Breast epithelium (tissue), 4 donors: Measurements from ENCODE around the gene SYT11. TPM values are rescaled to one million over a fixed set of nuclear protein-coding genes. Genes with fewer than 3 reads are reported as not detected.

Source experiments
- DNase-seq, 2 donors: peaks; one replicate each; pipeline ENCODE4 v3.0.0-alpha.2; 2019; ENCODE audit warnings: low spot score in 2 of 2
- H3K27ac ChIP-seq, 2 donors: fragments of 200-600 bp; sonication (generic) in 1 of 2; one replicate each; pipeline ENCODE4 v1.5.1; 2016 to 2019; ENCODE audit warnings: mild to moderate bottlenecking in 1 of 2
- H3K27me3 ChIP-seq, 2 donors: fragments of 200-600 bp; sonication (generic) in 1 of 2; one replicate each; pipeline versions ENCODE4 v1.5.1 to v1.6.0; 2017 to 2019; ENCODE audit warnings: control low read depth in 1 of 2, mild to moderate bottlenecking in 1 of 2
- H3K36me3 ChIP-seq: fragments of 200-600 bp; one replicate; pipeline ENCODE4 v1.5.1; 2019
- H3K4me1 ChIP-seq, 2 donors: fragments of 200-600 bp; sonication (generic); one replicate each; pipeline ENCODE4 v1.5.1; 2016 to 2019; ENCODE audit warnings: control low read depth in 1 of 2
- H3K4me3 ChIP-seq, 3 donors: fragments of 200-600 bp; sonication (generic); 1 replicate in 2 of 3; 2 replicates in 1 of 3; pipeline ENCODE4 v1.5.1; 2016 to 2019; ENCODE audit warnings: mild to moderate bottlenecking in 3 of 3, moderate library complexity in 2 of 3
- H3K9me3 ChIP-seq, 2 donors: fragments of 200-600 bp; sonication (generic) in 1 of 2; one replicate each; pipeline ENCODE4 v1.5.1; 2016 to 2019; ENCODE audit warnings: control low read depth in 1 of 2
- POLR2A ChIP-seq: fragments of 450-650 bp; IDR thresholded peaks from one replicate; pipeline ENCODE4 v1.6.1; 2016; ENCODE audit warnings: antibody characterized with exemption, mild to moderate bottlenecking, moderate library complexity
- POLR2AphosphoS5 ChIP-seq, 3 donors: sonication (generic); formaldehyde crosslinking; IDR thresholded peaks; one replicate each; pipeline ENCODE4 v1.6.1; 2017; ENCODE audit warnings: antibody characterized with exemption in 3 of 3
- intact Hi-C: fragments of 100-400 bp; cut with DNase I; formaldehyde crosslinking; loops from one replicate; pipeline ENCODE4 v1.15.1; 2023; ENCODE audit warnings: low total_unique reads
- total RNA-seq, 3 donors: library from RNA; depleted of rRNA; stranded (reverse); fragments of >200 nt; gene quantifications; one replicate each; pipeline ENCODE4 v1.1.0, GENCODE V29; 2016
- TF ChIP-seq, protein P1 (sequence below), 3 donors: fragments of 450-650 bp; IDR thresholded peaks; one replicate each; pipeline ENCODE4 v1.5.1; 2016 to 2017; ENCODE audit warnings: antibody characterized with exemption in 3 of 3, mild to moderate bottlenecking in 3 of 3, moderate library complexity in 3 of 3

SYT11 gene
- total RNA-seq, 3 donors from 2014 or later = 4.5 to 8.2 (median 5.0) TPM

DNA sequence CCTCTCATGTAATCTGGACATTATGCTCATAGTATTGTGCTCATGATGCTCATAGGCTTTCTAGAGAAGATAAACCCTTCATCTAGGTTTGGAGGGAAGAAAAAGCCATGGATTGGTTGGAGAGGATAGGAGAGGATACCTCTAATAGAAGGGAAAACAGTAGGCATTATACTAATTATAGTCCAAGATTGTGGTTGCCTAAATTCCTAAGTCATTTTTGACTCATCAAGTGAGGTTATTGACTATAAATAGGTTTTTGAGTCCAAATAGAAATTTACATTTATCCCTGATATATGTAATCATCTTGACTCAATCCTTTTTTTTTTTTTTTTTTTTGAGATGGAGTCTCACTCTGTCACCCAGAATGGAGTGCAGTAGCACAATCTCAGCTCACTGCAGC, 5.0 kb downstream of the SYT11 start:
- Histone ChIP-seq H3K36me3 (no peaks in the 10 kb centered on the region), H3K27me3 (no peaks in the 10 kb centered on the region), H3K27ac (no peak overlapping the region), H3K4me1 (no peaks in the 10 kb centered on the region), H3K9me3 (no peaks in the 10 kb centered on the region), H3K4me3 (no peak overlapping the region)
- DNase-seq = no peak
- intact Hi-C loops = no loop called here
- TF ChIP-seq, protein P1, sequence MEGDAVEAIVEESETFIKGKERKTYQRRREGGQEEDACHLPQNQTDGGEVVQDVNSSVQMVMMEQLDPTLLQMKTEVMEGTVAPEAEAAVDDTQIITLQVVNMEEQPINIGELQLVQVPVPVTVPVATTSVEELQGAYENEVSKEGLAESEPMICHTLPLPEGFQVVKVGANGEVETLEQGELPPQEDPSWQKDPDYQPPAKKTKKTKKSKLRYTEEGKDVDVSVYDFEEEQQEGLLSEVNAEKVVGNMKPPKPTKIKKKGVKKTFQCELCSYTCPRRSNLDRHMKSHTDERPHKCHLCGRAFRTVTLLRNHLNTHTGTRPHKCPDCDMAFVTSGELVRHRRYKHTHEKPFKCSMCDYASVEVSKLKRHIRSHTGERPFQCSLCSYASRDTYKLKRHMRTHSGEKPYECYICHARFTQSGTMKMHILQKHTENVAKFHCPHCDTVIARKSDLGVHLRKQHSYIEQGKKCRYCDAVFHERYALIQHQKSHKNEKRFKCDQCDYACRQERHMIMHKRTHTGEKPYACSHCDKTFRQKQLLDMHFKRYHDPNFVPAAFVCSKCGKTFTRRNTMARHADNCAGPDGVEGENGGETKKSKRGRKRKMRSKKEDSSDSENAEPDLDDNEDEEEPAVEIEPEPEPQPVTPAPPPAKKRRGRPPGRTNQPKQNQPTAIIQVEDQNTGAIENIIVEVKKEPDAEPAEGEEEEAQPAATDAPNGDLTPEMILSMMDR (IDR thresholded peaks at IDR 0.05) = no peak
- TF ChIP-seq POLR2AphosphoS5 (IDR thresholded peaks at IDR 0.05) (no peak), POLR2A (no peak)

DNA sequence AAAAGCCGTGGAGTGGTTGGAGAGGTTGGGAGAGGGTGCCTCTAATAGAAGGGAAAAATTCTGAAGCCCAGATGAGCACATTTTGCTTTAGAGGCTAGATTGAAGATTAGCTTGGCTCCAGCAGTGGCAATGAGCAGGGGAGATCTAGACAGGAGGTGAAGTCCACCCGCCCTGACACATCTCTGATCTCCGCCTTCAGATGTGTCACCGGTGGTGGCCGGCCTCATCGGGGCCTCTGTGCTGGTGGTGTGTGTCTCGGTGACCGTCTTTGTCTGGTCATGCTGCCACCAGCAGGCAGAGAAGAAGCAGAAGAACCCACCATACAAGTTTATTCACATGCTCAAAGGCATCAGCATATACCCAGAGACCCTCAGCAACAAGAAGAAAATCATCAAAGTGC, 8.4 kb downstream of the SYT11 start:
- H3K4me3 ChIP-seq = no peak overlapping the region
- no peak overlapping the region for H3K27ac ChIP-seq
- no peak for DNase-seq
- no peaks in the 10 kb centered on the region for H3K9me3 ChIP-seq
- no peaks in the 10 kb centered on the region for H3K4me1 ChIP-seq
- H3K27me3 ChIP-seq = no peaks in the 10 kb centered on the region
- intact Hi-C loops = no loop called here
- no peaks in the 10 kb centered on the region for H3K36me3 ChIP-seq
- TF ChIP-seq, protein P1 (IDR thresholded peaks at IDR 0.05) = no peak
- TF ChIP-seq POLR2AphosphoS5 (IDR thresholded peaks at IDR 0.05) (no peak), POLR2A (no peak)

DNA sequence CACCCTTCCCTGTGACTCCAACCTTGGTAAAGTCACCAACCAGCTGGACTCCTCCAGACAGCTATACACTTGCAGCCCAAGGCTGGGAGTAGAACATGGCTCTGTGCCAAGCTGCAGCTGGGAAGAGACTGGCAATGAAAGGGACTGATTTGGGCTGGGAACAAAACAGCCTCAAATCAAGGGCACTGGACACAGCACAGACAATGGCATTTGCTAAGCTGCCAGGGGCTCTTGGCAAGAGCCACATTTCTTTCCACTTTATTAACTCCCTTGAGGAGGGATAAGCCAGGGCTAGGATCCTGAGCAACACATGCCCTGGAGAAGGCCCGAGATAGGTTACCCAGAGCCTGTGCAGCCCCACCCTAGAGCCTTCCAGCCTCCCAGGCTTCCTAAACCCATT, 12.0 kb downstream of the SYT11 start:
- Histone ChIP-seq H3K36me3 (no peaks in the 10 kb centered on the region), H3K9me3 (no peaks in the 10 kb centered on the region), H3K4me3 (no peak overlapping the region), H3K4me1 (no peaks in the 10 kb centered on the region), H3K27me3 (no peaks in the 10 kb centered on the region), H3K27ac (no peak overlapping the region)
- TF ChIP-seq POLR2A (no peak), POLR2AphosphoS5 (IDR thresholded peaks at IDR 0.05) (no peak)
- TF ChIP-seq, protein P1 (IDR thresholded peaks at IDR 0.05) = no peak
- intact Hi-C loops = no loop called here
- no peak for DNase-seq

DNA sequence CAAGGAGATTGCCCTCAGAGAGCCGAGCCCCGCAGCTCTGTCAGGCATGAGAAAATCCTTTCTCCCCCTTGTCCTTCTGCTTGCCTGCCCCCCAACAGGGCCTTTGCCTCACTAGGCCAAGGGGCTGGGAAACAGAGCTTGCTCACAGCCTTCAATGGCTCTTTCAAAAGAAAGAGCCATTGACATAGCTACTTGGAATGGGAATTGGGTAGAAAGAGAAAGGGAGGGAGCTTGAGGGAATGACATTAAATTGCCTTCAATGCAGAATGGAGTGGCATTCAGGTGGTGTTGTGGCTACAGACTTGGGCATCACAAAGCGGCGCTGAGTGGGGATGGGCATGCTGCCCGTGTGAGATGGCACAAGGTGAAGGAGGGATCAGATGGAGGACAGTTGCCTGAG, 13.2 kb downstream of the SYT11 start:
- DNase-seq = no peak
- Histone ChIP-seq H3K4me1 (no peaks in the 10 kb centered on the region), H3K27me3 (no peaks in the 10 kb centered on the region), H3K9me3 (no peaks in the 10 kb centered on the region), H3K36me3 (no peaks in the 10 kb centered on the region), H3K4me3 (no peak overlapping the region), H3K27ac (no peak overlapping the region)
- TF ChIP-seq POLR2A = no peak
- TF ChIP-seq POLR2AphosphoS5 (IDR thresholded peaks at IDR 0.05) = no peak
- TF ChIP-seq, protein P1 (IDR thresholded peaks at IDR 0.05) = no peak
- intact Hi-C loops = no loop called here

DNA sequence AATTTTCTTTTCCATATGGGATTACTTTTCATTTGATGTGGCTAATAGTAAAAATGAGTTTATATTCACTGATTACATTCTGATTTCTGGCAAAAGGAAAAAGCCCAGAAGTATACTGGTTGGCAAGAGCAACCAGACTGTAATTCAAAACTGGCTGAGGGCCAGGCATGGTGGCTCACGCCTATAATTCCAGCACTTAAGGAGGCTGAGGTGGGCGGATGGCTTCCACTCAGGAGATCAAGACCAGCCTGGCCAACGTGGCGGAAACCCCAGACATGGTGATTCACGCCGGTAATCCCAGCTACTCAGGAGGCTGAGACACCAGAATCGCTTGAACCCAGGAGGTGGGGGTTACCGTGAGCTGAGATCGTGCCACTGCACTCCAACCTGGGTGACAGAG, 14.5 kb downstream of the SYT11 start:
- no peak for TF ChIP-seq POLR2AphosphoS5 (IDR thresholded peaks at IDR 0.05)
- TF ChIP-seq POLR2A = no peak
- TF ChIP-seq, protein P1 (IDR thresholded peaks at IDR 0.05) = no peak
- Histone ChIP-seq H3K36me3 (no peaks in the 10 kb centered on the region), H3K27me3 (no peaks in the 10 kb centered on the region), H3K9me3 (no peaks in the 10 kb centered on the region), H3K27ac (no peak overlapping the region), H3K4me1 (no peaks in the 10 kb centered on the region), H3K4me3 (no peak overlapping the region)
- DNase-seq = no peak
- intact Hi-C loops = no loop called here
